ENCODE results near the gene PLEKHA8. TPM values are rescaled to one million over a fixed set of nuclear protein-coding genes. Genes with fewer than 3 reads are reported as not detected.

Gene PLEKHA8
- total RNA-seq, 1 donor from 2014 or later = 17.1 TPM

- Histone ChIP-seq H3K36me3 (ENCODE audit: control insufficient read depth, insufficient read depth, low read length) (peaks cover 10% of the 10 kb centered on the region), H3K27me3 (ENCODE audit: control insufficient read depth, insufficient read depth, low read length) (no peaks in the 10 kb centered on the region), H3K4me3 (ENCODE audit: low read depth, low read length) (no peak overlapping the region)
- TF ChIP-seq, protein P1, sequence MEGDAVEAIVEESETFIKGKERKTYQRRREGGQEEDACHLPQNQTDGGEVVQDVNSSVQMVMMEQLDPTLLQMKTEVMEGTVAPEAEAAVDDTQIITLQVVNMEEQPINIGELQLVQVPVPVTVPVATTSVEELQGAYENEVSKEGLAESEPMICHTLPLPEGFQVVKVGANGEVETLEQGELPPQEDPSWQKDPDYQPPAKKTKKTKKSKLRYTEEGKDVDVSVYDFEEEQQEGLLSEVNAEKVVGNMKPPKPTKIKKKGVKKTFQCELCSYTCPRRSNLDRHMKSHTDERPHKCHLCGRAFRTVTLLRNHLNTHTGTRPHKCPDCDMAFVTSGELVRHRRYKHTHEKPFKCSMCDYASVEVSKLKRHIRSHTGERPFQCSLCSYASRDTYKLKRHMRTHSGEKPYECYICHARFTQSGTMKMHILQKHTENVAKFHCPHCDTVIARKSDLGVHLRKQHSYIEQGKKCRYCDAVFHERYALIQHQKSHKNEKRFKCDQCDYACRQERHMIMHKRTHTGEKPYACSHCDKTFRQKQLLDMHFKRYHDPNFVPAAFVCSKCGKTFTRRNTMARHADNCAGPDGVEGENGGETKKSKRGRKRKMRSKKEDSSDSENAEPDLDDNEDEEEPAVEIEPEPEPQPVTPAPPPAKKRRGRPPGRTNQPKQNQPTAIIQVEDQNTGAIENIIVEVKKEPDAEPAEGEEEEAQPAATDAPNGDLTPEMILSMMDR (IDR thresholded peaks at IDR 0.05; ENCODE audit: insufficient read depth, low read length, severe bottlenecking) = no peak
- no peak for FAIRE-seq
- DNase-seq (ENCODE audit: low read depth) = no peak
Measured at GRCh38 chr7:30155481-30155880, 127.3 kb downstream of the PLEKHA8 start.

GRCh38 chr7:30157204-30157603 is 129.0 kb downstream of the PLEKHA8 start:
- no peak for DNase-seq (ENCODE audit: low read depth)
- FAIRE-seq = no peak
- Histone ChIP-seq H3K36me3 (ENCODE audit: control insufficient read depth, insufficient read depth, low read length) (peaks cover 6% of the 10 kb centered on the region), H3K27me3 (ENCODE audit: control insufficient read depth, insufficient read depth, low read length) (no peaks in the 10 kb centered on the region), H3K4me3 (ENCODE audit: low read depth, low read length) (no peak overlapping the region)
- TF ChIP-seq, protein P1 (IDR thresholded peaks at IDR 0.05; ENCODE audit: insufficient read depth, low read length, severe bottlenecking) = no peak

- no peak for FAIRE-seq
- TF ChIP-seq, protein P1 (IDR thresholded peaks at IDR 0.05; ENCODE audit: insufficient read depth, low read length, severe bottlenecking) = no peak
Measured at GRCh38 chr7:30159163-30159562, 131.0 kb downstream of the PLEKHA8 start.

DNA sequence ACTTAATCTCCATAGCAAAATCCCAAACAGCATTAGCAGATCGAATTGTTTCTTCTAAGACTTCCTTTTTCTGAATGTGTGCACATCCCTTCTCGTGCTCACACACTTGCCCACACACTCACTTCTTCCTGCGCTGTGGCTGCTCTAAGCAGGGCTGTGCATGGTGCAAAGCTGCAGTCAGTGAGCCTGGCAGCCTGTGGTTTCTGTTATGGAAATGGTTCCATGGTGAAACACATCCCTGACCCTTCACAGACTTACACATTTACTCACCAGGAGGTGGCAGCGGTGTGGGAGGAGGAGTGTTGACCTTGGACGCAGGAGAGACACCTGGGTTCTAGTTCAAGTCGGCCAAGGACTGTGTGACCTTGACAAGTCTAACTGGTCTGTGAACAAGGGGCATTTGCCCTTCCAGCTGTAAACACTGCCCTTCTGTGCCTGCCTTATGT is 131.5 kb downstream of the PLEKHA8 start:
- Histone ChIP-seq H3K4me3 (ENCODE audit: low read depth, low read length) (no peak overlapping the region), H3K27me3 (ENCODE audit: control insufficient read depth, insufficient read depth, low read length) (no peaks in the 10 kb centered on the region), H3K36me3 (ENCODE audit: control insufficient read depth, insufficient read depth, low read length) (peaks cover 3% of the 10 kb centered on the region)
- TF ChIP-seq, protein P1 (IDR thresholded peaks at IDR 0.05; ENCODE audit: insufficient read depth, low read length, severe bottlenecking) = peak; percentile 36
- no peak for DNase-seq (ENCODE audit: low read depth)
- no peak for FAIRE-seq

More at GRCh38 chr7:30159163-30159562, 131.0 kb downstream of the PLEKHA8 start:
- Histone ChIP-seq H3K4me3 (ENCODE audit: low read depth, low read length) (no peak overlapping the region), H3K27me3 (ENCODE audit: control insufficient read depth, insufficient read depth, low read length) (no peaks in the 10 kb centered on the region), H3K36me3 (ENCODE audit: control insufficient read depth, insufficient read depth, low read length) (peaks cover 3% of the 10 kb centered on the region)
- no peak for DNase-seq (ENCODE audit: low read depth)

DNA sequence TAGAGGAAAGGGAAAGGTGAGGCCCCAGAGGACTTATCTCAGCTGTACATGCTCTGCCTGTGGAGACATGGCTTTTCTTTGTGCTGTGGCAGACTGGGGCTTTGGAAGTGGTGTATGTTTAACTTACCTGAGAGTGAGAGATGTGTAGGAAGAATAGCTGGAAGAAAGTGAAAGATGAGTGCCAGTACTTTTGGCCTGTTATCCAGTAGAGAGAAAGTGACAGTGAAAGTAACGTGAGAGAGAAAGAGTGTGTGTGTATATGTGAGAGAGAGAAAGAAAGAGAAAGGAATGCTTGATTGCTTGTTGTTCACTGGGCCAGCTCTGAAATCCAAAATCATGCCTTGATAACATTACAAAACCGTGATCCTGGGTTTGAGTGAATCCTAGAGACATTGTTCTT is 132.1 kb downstream of the PLEKHA8 start:
- Histone ChIP-seq H3K27me3 (ENCODE audit: control insufficient read depth, insufficient read depth, low read length) (no peaks in the 10 kb centered on the region), H3K36me3 (ENCODE audit: control insufficient read depth, insufficient read depth, low read length) (peaks cover 3% of the 10 kb centered on the region), H3K4me3 (ENCODE audit: low read depth, low read length) (no peak overlapping the region)
- DNase-seq (ENCODE audit: low read depth) = no peak
- TF ChIP-seq, protein P1 (IDR thresholded peaks at IDR 0.05; ENCODE audit: insufficient read depth, low read length, severe bottlenecking) = no peak
- FAIRE-seq = no peak

DNA sequence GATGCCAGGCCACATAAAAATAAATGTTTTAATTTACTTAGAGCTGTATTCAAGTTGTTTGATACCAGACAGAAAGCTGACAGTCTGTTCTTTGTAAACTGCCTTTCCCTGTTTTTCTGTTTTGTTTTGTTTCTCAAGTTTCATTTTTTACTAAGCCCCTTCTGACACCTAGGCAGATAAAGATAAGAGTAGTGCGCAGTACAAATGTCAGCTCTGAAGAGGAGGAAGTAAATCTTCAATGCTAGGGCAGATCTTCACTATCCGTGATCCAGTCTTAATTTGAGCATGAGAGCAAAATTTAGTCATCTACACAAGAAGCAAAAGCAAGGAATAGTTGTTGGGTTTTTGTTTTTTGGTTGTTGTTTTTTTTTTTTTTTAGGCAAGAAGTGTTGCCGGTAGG is 133.9 kb downstream of the PLEKHA8 start:
- TF ChIP-seq, protein P1 (IDR thresholded peaks at IDR 0.05; ENCODE audit: insufficient read depth, low read length, severe bottlenecking) = no peak
- no peak for FAIRE-seq
- Histone ChIP-seq H3K36me3 (ENCODE audit: control insufficient read depth, insufficient read depth, low read length) (peaks cover 3% of the 10 kb centered on the region), H3K27me3 (ENCODE audit: control insufficient read depth, insufficient read depth, low read length) (no peaks in the 10 kb centered on the region), H3K4me3 (ENCODE audit: low read depth, low read length) (no peak overlapping the region)
- no peak for DNase-seq (ENCODE audit: low read depth)

All from bronchial epithelial cell (primary cell).